Spleen (tissue), 7 donors: Measurements from ENCODE around the gene TMEM178B.

Experiments
- POLR2A ChIP-seq, 3 donors: fragments of 450-650 bp; IDR thresholded peaks; one replicate each; pipeline ENCODE4 v1.5.1; 2017; ENCODE audit warnings: antibody characterized with exemption in 3 of 3, mild to moderate bottlenecking in 1 of 3
- TF ChIP-seq, protein P1 (sequence below), 11 experiments: fragments of 200-600 bp in 7 of 11; fragments of 450-650 bp in 4 of 11; sonication (generic) in 4 of 11; IDR thresholded peaks in 8 of 11; conservative IDR thresholded peaks in 3 of 11; 1 replicate in 7 of 11; 2 replicates in 4 of 11; pipeline versions ENCODE4 v1.4.0 to v1.8.0; 2016 to 2021; ENCODE audit warnings: antibody characterized with exemption in 11 of 11, inconsistent platforms in 4 of 11, mild to moderate bottlenecking in 1 of 11
- donor health status: DM: no; HTN: no; CAD: no; lungs with moderate emphysema.
- donor health status: DM: no; HTN: no; CAD: no.
- donor health status: DM: no; HTN: no; CAD: no.

DNA sequence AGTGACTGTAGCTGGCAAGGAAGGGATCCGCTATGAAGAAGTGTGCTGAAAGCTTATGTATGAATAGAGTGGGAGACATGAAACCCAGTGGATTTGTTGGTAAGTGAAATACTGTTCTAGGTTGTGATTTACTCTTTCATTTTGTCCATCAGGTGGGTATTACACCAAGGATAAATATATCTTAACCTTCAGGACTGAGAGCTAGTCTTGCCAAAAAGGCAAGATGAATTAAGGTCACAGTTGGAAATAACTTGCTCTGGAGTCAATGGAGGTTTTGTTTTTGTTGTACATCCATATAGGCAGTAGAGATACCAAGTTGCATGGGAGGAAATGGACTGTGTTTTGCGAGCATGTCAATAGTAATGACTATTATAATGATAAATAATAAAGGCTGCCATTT lies 190.6 kb downstream of the TMEM178B start:
- TF ChIP-seq, protein P1, sequence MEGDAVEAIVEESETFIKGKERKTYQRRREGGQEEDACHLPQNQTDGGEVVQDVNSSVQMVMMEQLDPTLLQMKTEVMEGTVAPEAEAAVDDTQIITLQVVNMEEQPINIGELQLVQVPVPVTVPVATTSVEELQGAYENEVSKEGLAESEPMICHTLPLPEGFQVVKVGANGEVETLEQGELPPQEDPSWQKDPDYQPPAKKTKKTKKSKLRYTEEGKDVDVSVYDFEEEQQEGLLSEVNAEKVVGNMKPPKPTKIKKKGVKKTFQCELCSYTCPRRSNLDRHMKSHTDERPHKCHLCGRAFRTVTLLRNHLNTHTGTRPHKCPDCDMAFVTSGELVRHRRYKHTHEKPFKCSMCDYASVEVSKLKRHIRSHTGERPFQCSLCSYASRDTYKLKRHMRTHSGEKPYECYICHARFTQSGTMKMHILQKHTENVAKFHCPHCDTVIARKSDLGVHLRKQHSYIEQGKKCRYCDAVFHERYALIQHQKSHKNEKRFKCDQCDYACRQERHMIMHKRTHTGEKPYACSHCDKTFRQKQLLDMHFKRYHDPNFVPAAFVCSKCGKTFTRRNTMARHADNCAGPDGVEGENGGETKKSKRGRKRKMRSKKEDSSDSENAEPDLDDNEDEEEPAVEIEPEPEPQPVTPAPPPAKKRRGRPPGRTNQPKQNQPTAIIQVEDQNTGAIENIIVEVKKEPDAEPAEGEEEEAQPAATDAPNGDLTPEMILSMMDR (IDR thresholded peaks at IDR 0.05 in 8 of 11, conservative IDR thresholded peaks at IDR 0.05 in 3 of 11), result no peak
- no peak for TF ChIP-seq POLR2A (IDR thresholded peaks at IDR 0.05)
